ENCODE measurements around the gene NKAPL. TPM values are rescaled to one million over a fixed set of nuclear protein-coding genes. Genes with fewer than 3 reads are reported as not detected.
A peak's percentile ranks its signal among the peaks of the same experiment; 100 is the strongest.

NKAPL gene
- total and polyA plus RNA-seq, 2 of the 13 experiments (the other 11 are each of a cell fraction or from before 2014, with no cell fraction given) = not detected

DNA sequence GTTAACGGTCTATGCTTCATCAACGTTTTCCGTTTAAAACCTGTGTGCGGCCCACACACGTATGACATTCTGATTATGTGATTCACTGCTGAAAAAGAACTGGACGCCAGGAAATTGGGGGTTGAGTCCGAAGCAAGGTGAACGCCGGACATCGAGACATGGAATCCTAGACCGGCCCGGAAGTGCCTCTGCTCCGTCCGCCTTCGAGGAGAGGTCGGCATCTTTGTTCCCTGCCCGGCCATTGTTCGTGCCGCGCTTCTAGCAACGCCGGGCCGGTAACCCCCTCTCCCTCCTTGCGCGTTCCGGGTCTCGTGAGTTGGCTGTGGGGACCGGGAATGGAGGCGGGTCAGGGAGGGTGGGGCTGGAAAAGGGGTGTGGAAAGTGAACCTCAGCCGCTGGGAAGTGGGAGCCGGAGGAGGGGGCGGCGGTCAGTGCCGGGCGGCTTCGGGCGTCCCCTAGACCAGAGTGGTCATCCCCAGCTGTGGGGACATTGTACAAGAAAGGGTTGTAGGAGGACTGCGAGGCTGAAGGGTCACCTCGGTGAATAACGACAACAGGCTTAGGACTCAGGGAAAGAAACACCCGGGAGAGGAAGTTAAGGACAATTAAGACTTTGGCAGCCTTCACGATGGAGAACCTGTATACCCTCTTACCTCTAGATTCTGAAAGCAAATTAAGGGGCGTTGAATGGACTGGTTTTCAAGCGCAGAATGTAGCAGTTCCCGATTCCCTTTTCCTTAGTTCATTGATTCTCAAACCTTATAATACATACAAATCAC, 33.9 kb upstream of the NKAPL start, which contains the start of gene ZSCAN9 (continued):
- TF ChIP-seq ZNF569 (CRISPR knock-in tag; IDR thresholded peaks at IDR 0.05; ENCODE audit: borderline replicate concordance) (no peak), ZNF737 (CRISPR knock-in tag; IDR thresholded peaks at IDR 0.05; ENCODE audit: borderline replicate concordance) (0 out of 2 replicates have a peak, but pooled peaks have one; percentile 13), RAD21 (CRISPR knock-in tag; IDR thresholded peaks at IDR 0.05) (peak; percentile 45; the same call in 1 of the 2 replicates), FOXA1 (IDR thresholded peaks at IDR 0.05) (no peak), FOXA1 (CRISPR knock-in tag; IDR thresholded peaks at IDR 0.05) (peak; percentile 34; the same call in 1 of the 2 replicates), SP4 (CRISPR knock-in tag; IDR thresholded peaks at IDR 0.05) (peak; percentile 73), HHEX (CRISPR knock-in tag; IDR thresholded peaks at IDR 0.05) (no peak), ZNF883 (CRISPR knock-in tag; IDR thresholded peaks at IDR 0.05; ENCODE audit: not compliant biosample characterization) (peak; percentile 81), ZSCAN31 (CRISPR knock-in tag; IDR thresholded peaks at IDR 0.05; ENCODE audit: low read depth) (peak; percentile 65; the same call in 1 of the 2 replicates), CENPT (CRISPR knock-in tag; IDR thresholded peaks at IDR 0.05; ENCODE audit: low read depth) (no peak), ZNF343 (CRISPR knock-in tag; IDR thresholded peaks at IDR 0.05) (peak; percentile 93), ZNF788 (CRISPR knock-in tag; IDR thresholded peaks at IDR 0.05; ENCODE audit: borderline replicate concordance) (peak; percentile 86; the same call in 1 of the 2 replicates), TRIM24 (CRISPR knock-in tag; IDR thresholded peaks at IDR 0.05) (no peak), ZBTB3 (CRISPR knock-in tag; IDR thresholded peaks at IDR 0.05; ENCODE audit: borderline replicate concordance, low read depth) (peak; percentile 40; the same call in 1 of the 2 replicates), KMT2A (CRISPR knock-in tag; IDR thresholded peaks at IDR 0.05) (peak; percentile 98), ZSCAN29 (CRISPR knock-in tag; conservative IDR thresholded peaks at IDR 0.05) (peak; percentile 56; the same call in 1 of the 2 replicates), ZNF619 (CRISPR knock-in tag; IDR thresholded peaks at IDR 0.05) (0 out of 2 replicates have a peak, but pooled peaks have one; percentile 61), KMT2B (CRISPR knock-in tag; IDR thresholded peaks at IDR 0.05) (peak; percentile 98), TGIF2 (CRISPR knock-in tag; IDR thresholded peaks at IDR 0.05) (peak; percentile 80), ZBTB20 (CRISPR knock-in tag; IDR thresholded peaks at IDR 0.05; ENCODE audit: borderline replicate concordance, low read depth) (no peak; the same call in 1 of the 2 replicates), SPEN (CRISPR knock-in tag; IDR thresholded peaks at IDR 0.05; ENCODE audit: low read depth) (peak; percentile 96)
- TF ChIP-seq, protein P1, sequence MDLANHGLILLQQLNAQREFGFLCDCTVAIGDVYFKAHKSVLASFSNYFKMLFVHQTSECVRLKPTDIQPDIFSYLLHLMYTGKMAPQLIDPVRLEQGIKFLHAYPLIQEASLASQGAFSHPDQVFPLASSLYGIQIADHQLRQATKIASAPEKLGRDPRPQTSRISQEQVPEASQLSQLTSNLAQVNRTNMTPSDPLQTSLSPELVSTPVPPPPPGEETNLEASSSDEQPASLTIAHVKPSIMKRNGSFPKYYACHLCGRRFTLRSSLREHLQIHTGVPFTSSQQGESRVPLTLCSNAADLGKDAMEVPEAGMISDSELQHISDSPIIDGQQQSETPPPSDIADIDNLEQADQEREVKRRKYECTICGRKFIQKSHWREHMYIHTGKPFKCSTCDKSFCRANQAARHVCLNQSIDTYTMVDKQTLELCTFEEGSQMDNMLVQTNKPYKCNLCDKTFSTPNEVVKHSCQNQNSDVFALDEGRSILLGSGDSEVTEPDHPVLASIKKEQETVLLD (CRISPR knock-in tag; IDR thresholded peaks at IDR 0.05; ENCODE audit: low read depth) = peak; percentile 79
- TF ChIP-seq, protein P2, sequence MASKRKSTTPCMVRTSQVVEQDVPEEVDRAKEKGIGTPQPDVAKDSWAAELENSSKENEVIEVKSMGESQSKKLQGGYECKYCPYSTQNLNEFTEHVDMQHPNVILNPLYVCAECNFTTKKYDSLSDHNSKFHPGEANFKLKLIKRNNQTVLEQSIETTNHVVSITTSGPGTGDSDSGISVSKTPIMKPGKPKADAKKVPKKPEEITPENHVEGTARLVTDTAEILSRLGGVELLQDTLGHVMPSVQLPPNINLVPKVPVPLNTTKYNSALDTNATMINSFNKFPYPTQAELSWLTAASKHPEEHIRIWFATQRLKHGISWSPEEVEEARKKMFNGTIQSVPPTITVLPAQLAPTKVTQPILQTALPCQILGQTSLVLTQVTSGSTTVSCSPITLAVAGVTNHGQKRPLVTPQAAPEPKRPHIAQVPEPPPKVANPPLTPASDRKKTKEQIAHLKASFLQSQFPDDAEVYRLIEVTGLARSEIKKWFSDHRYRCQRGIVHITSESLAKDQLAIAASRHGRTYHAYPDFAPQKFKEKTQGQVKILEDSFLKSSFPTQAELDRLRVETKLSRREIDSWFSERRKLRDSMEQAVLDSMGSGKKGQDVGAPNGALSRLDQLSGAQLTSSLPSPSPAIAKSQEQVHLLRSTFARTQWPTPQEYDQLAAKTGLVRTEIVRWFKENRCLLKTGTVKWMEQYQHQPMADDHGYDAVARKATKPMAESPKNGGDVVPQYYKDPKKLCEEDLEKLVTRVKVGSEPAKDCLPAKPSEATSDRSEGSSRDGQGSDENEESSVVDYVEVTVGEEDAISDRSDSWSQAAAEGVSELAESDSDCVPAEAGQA (IDR thresholded peaks at IDR 0.05; ENCODE audit: low read depth) = peak; percentile 85
- TF ChIP-seq, protein P2 (CRISPR knock-in tag; IDR thresholded peaks at IDR 0.05; ENCODE audit: borderline replicate concordance) = no peak

Measured in HepG2 (cell line).